Activated CD4-positive, alpha-beta T cell treated with anti-CD3 and anti-CD28 coated beads, Interleukin-10, Interleukin-2, amounts not matched to agents 100 ng/mL and 50 ng/mL, durations not matched to agents 16 hours and 8 hours (primary cell): ENCODE data around the gene MMP1.

Experiments used
- DNase-seq: peaks from one replicate; pipeline ENCODE4 v3.0.0-alpha.2; 2020

MMP1 gene

GRCh38 chr11:102802341-102802740, 4.4 kb upstream of the MMP1 start:
- no peak for DNase-seq

GRCh38 chr11:102800767-102801166, 2.8 kb upstream of the MMP1 start:
- no peak for DNase-seq

- DNase-seq: no peak
These were observed 1.9 kb upstream of the MMP1 start for GRCh38 chr11:102799681-102800340.

DNA sequence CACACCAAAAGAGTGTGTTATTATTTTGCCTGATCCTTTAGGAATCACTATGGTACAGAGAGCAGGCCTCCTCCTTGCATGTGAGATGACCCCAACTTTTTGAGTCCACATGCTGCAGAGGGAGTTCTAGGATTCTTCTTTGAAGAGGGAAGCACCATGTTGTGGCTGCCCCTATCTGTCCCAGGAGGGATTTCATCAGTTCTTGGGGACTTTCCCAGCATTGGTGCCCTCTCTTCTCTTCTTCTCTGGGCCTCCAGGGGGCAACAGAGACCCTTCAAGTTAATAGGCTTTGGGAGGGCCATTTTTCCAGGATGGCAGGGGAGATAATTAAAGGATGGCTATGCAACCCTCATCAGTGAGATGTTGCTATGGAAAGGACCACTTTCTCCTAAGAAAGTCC, 3.6 kb downstream of the MMP1 start:
- peak; percentile 41 for DNase-seq

- DNase-seq: no peak
These were observed 4.2 kb downstream of the MMP1 start for GRCh38 chr11:102793677-102794290.

DNA sequence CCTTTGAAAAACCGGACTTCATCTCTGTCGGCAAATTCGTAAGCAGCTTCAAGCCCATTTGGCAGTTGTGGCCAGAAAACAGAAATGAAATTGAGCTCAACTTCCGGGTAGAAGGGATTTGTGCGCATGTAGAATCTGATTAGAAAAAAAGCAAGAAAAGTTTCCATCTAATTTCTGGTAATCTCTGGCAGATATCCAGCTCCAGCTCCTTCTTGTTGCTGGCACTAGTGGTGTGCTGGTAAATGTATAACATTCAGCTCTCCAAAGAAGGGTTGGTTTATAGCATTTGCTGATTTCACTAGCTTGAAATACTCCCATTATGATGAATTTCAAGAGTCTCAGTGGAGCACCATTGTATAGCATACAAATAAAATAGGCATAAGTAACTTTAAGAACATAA, 5.4 kb downstream of the MMP1 start:
- no peak for DNase-seq

DNA sequence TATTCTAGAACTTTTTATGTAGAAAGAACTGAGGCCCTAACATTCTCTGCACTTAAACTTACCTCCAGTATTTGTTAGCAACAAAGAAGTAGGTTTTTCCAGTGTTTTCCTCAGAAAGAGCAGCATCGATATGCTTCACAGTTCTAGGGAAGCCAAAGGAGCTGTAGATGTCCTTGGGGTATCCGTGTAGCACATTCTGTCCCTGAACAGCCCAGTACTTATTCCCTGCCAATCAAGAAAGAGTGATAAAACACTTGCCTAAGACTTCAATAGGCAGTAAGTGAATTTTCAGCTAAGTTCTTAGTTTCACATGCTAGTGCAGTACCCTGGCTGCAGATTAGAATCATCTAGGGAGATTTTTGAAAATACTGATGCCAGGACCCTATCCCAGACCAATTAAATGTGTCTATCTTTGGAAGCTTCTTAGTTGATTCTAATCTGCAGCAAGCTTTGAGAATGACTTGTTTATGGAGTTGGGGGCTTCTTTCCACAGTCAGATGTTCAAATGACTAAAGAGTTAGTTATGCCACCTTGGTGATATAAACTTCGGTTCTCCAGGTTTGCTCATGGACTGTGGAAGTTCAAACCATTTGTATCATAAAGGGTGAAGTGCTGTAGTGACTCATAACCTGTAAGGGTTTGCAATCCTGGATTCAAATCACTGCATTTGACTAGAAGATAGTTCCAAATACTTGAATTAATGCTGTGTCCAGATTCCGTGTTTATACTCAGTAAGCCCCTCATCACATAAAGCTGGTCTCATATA, 6.5 kb downstream of the MMP1 start:
- no peak for DNase-seq

GRCh38 chr11:102788334-102788995, 9.5 kb downstream of the MMP1 start:
- no peak for DNase-seq

GRCh38 chr11:102784380-102784779, 13.6 kb downstream of the MMP1 start:
- DNase-seq: no peak

DNA sequence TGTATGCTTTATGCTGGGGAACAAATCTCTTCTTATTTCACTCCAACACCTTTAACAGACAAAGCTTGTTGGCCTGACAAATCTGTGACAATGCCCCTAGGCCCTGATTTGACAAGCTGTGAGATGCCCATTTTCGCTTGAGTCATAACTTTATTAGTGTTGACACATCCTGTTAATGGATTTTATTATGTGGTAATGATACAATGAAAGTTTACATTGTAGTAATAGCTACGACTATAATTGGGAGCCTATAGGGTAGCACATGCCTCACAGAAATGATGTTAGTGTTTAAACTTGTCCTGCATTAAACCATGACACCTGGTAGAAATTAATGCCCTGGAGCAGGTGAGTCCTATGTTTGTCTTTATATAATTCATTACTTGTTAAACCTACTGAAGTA, 14.2 kb downstream of the MMP1 start:
- no peak for DNase-seq

GRCh38 chr11:102783016-102783415, 14.9 kb downstream of the MMP1 start:
- no peak for DNase-seq

GRCh38 chr11:102781676-102782075, 16.3 kb downstream of the MMP1 start:
- DNase-seq: no peak

DNA sequence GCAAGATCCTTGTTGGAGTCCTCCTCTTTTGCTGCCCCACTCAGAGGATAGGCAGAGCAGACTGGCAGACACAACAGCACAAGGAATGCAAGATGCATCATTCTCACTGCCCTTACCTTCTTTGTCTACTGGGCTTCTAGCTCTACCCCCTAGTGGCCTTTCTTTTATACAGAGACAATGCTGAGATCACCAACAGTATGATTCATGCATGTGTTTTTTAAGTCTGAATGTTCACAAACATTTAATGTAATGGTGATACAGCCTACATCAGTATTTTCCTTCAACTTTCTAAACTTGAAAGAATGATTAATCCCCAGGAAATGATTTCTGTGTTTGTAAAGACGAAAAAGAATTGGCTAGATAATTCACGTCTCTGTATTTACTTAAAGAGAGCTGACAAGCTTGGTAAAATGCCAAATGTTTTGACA, 17.5 kb downstream of the MMP1 start, which contains the start of gene MMP10:
Gene MMP10, minus strand, starts transcription at position 138 of the 428 bp plus-strand sequence. Its CDS starts 37 bp downstream, at position 101.
- DNase-seq: peak; percentile 9

- no peak for DNase-seq
These were observed 21.5 kb downstream of the MMP1 start for GRCh38 chr11:102776454-102776853.

DNA sequence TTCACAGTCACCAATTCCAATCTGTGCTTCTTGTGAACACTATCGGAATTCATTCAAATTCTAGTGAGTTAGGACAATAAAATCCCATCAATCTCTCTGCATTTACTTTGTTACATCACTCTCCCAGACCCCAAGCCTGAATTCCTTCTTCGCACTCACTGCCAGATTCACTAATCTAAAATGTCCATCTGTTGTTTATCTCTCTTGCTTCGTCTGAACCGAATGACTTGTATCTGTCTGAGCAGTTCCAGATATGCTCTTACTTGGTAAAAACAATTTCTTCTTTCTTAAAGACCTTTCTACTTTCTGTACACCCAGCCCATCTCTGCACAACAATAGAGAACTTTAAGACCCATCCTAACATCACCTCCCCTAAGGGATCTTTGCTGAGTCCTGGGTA, 24.6 kb downstream of the MMP1 start:
- DNase-seq: no peak

DNA sequence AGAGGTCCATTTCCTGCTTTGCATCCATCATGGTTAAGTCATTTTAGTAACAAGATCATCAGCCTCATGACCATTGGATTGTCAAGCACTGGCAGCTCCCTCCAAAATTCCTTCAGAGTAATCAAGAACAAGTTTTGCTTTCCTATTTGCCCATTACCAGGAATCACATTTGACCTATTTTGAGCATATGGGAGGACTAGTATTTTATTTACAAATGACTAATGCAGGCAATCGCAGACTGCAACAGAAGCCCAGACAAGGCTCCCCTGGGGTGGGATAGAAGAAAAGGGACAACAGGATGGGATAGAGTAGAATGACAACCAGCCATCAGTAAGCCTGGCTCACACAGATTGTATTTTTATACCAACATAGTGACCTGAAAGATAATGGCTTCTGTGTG, 26.6 kb downstream of the MMP1 start:
- no peak for DNase-seq

DNA sequence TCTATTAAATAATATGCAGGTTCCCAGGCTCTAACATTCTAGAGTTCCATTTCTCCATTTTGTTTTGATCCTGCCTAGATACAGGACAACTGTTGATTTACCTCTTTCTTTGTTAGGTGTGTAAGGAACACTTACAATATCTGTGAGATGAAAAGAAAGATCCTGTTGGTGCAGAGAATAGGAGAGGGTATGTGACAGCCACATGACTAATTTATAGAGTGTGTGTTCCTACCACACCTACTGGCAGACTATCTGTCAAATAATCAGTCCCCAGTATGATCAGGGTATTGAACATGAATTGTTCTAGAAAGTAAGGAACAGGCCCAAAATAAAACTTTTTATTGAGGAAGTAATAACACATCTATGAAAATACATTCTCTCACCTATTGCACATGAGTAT, 27.8 kb downstream of the MMP1 start:
- DNase-seq: no peak

- no peak for DNase-seq
These were observed 30.2 kb downstream of the MMP1 start for GRCh38 chr11:102767800-102768199.

DNA sequence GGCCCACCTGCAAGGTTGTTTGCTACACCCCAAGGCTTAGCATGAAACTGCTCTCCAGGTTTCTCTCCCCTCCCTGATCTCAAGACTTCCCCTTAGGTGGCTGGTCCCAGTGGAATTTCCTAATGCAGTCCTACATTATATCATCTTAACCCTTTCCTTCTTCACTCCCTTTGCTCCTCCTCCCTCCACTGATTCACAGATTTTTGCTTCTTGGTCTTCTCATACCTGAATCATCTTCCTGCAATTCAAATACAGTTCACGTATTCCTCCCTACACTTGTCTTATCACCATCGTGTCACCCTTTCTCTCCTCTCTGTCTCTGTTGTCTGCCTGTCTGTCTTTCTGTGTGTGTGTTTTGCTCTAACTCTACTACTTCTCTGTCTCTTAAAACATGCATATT, 34.5 kb downstream of the MMP1 start:
- no peak for DNase-seq

- DNase-seq: no peak
These were observed 35.6 kb downstream of the MMP1 start for GRCh38 chr11:102762361-102762767.

DNA sequence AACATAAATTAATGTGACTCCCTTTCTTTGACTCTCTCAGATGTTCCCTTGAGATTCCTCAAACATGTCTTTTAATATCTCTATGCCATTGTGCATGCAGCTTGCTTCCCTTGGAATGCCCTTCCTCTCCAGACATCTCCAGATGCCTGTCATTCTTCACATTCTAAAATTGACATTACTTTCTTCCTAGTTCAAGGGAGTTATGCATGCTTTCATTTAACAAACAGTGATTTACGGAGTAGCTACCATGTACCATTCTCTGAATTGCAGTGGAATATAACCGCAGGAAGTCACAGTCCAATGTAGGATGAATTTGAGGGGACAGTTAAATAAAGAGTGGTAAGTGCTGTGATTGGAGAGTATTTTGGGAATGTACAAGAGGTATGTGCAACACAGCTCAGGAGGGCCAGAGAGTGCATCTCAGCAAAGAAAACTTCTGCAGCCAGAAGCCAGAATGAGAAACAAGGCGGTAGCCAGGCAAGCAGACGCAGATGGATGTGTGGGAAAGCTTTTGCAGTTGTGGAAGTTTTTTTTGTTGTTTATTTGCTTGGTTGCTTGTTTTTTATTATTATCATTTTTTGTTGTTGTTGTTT, 36.2 kb downstream of the MMP1 start:
- no peak for DNase-seq

DNA sequence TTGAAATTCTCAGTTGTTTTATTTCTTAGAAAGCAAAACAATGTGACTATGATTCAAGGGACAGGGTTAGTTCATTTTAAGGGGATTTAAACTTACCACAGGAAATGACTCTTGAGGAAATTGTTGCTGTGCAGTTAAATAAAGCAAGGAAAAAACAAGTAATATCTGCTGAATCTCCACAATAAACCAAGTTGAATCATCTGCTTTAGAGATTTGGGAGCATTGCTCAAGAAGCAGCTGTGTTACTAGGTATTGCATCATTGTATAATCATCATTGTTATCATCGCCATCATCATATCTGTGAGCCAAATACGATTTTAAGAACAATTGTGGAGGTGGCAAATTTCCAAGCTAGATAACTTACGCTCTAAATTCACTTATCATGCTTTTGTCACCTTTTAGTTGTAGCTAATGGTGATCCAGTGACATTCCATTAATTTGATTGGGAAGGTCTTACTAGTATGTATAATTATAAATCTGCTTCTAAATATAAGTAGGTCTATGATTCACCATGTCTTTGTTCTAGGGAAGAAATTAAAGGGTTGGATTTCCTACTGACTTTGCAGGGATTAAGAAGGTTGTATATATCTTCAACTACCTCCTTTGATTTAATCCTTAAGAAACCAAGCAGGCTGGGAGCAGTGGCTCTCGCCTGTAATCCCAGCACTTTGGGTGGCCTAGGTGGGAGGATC, 37.5 kb downstream of the MMP1 start:
- DNase-seq: peak; percentile 20
